ENCODE measurements around the gene ATP6V0C.

ATP6V0C gene

GRCh38 chr16:2495041-2495440 is 18.7 kb upstream of the ATP6V0C start:
- Histone ChIP-seq H3K27ac (no peak overlapping the region), H3K4me3 (no peak overlapping the region)
- DNase-seq (ENCODE audit: low spot score), result no peak
- no peak for TF ChIP-seq CTCF (IDR thresholded peaks at IDR 0.05)

- no peak for DNase-seq (ENCODE audit: low spot score)
- no peak for TF ChIP-seq CTCF (IDR thresholded peaks at IDR 0.05)
- H3K27ac ChIP-seq, result peak overlapping the region in 1 of 2 donors; percentile 13
Observed at GRCh38 chr16:2496223-2497115, 17.3 kb upstream of the ATP6V0C start.

GRCh38 chr16:2497116-2497630 is 16.6 kb upstream of the ATP6V0C start:
- no peak overlapping the region for H3K4me3 ChIP-seq
- TF ChIP-seq CTCF (IDR thresholded peaks at IDR 0.05), result no peak
- DNase-seq (ENCODE audit: low spot score), result no peak
- H3K27ac ChIP-seq, result peak overlapping the region in 1 of 2 donors; percentile 13

More at GRCh38 chr16:2496223-2497115, 17.3 kb upstream of the ATP6V0C start:
- H3K4me3 ChIP-seq, result no peak overlapping the region

- no peak overlapping the region for H3K27ac ChIP-seq
- DNase-seq (ENCODE audit: low spot score), result no peak
Observed at GRCh38 chr16:2497695-2498484, 15.9 kb upstream of the ATP6V0C start.

GRCh38 chr16:2498531-2499253 is 15.1 kb upstream of the ATP6V0C start:
- Histone ChIP-seq H3K4me3 (no peak overlapping the region), H3K27ac (no peak overlapping the region)
- TF ChIP-seq CTCF (IDR thresholded peaks at IDR 0.05), result no peak
- DNase-seq (ENCODE audit: low spot score), result no peak

More at GRCh38 chr16:2497695-2498484, 15.9 kb upstream of the ATP6V0C start:
- no peak for TF ChIP-seq CTCF (IDR thresholded peaks at IDR 0.05)
- no peak overlapping the region for H3K4me3 ChIP-seq

GRCh38 chr16:2499454-2499853 is 14.3 kb upstream of the ATP6V0C start:
- H3K27ac ChIP-seq, result no peak overlapping the region
- H3K4me3 ChIP-seq, result no peak overlapping the region
- DNase-seq (ENCODE audit: low spot score), result no peak
- no peak for TF ChIP-seq CTCF (IDR thresholded peaks at IDR 0.05)

Data from coronary artery (tissue), 2 donors.